Measurements from ENCODE around the gene UGP2.
A peak's percentile ranks its signal among the peaks of the same experiment; 100 is the strongest.

Gene UGP2

GRCh38 chr2:63880625-63881024 lies 38.9 kb downstream of the UGP2 start:
- no peak for TF ChIP-seq CTCF (IDR thresholded peaks at IDR 0.05; ENCODE audit: extremely low read depth, insufficient read depth, missing control alignments)

DNA sequence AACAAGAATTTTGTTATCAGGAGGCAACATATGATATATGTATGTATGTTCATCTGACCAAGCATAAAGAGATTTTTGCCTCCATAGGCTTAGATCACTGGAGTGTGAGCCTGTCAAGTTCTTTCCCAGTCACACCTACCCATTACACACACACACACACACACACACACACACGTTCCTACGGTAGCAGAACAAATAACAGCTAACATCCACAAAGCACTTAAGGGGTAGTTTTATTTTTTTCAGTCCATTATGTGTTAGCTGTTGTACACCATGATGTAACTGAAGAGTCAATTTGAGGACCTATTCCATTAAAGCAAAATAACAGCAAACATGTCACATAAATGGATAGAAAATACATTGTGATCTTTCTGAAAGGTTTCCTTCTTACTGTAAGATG lies 39.5 kb downstream of the UGP2 start:
- in situ Hi-C loops (cut with MboI; ENCODE audit: low pct_unique_long_range_greater_than_20kb, low sequenced_read_pairs, unreplicated experiment): no loop called here
- DNase-seq (ENCODE audit: low spot score): no peak
- TF ChIP-seq CTCF (IDR thresholded peaks at IDR 0.05; ENCODE audit: extremely low read depth, insufficient read depth, missing control alignments): no peak

More at GRCh38 chr2:63880625-63881024, 38.9 kb downstream of the UGP2 start:
- DNase-seq (ENCODE audit: low spot score): no peak
- in situ Hi-C loops (cut with MboI; ENCODE audit: low pct_unique_long_range_greater_than_20kb, low sequenced_read_pairs, unreplicated experiment): no loop called here

DNA sequence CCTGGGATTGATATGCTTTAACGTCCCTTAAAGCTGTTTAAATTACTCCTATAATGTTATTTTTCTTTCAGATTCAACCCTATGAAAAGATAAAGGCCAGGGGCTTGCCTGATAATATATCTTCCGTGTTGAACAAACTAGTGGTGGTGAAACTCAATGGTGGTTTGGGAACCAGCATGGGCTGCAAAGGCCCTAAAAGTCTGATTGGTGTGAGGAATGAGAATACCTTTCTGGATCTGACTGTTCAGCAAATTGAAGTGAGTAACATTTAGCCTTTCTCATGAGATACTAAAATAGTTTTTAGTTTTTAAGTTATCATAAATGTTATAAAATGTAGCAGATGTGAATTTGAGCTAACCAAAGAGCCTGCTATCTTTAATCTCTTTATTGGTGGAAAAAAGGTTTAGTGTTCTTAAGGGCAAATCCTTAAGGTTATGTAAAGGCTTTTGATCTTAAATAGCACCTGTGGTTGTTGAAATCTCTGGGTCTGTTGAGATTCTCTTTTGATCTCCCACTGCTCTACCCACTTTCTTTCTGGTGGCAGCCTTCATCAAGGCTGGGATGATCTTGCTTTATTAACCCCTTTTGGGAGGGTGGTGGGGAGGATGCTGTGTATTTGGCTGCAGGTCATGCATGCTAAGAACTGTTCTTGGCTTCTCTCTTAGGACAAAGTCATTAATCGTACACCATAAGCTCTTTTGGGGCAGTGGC lies 40.9 kb downstream of the UGP2 start:
- in situ Hi-C loops (cut with MboI; ENCODE audit: low pct_unique_long_range_greater_than_20kb, low sequenced_read_pairs, unreplicated experiment): no loop called here
- no peak for TF ChIP-seq CTCF (IDR thresholded peaks at IDR 0.05; ENCODE audit: extremely low read depth, insufficient read depth, missing control alignments)
- DNase-seq (ENCODE audit: low spot score): no peak

DNA sequence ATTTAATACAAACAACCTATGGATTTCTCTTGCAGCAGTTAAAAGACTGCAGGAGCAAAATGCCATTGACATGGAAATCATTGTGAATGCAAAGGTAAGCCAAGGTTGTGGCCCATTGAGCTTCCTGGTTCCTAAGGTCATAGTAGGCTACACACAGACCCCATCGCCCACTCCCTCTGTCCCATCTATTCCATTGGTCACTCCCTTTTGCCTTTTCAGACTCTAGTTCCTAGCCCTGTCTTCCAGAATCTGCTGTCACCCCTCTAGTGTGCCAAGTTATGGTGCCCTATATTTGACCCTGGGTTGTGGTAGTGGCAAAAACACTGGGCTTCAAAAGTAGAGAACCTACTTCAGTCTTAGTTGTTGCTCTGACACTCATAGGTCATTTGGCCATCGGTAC lies 44.7 kb downstream of the UGP2 start:
- no peak for TF ChIP-seq CTCF (IDR thresholded peaks at IDR 0.05; ENCODE audit: extremely low read depth, insufficient read depth, missing control alignments)
- DNase-seq (ENCODE audit: low spot score): no peak
- in situ Hi-C loops (cut with MboI; ENCODE audit: low pct_unique_long_range_greater_than_20kb, low sequenced_read_pairs, unreplicated experiment): no loop called here

DNA sequence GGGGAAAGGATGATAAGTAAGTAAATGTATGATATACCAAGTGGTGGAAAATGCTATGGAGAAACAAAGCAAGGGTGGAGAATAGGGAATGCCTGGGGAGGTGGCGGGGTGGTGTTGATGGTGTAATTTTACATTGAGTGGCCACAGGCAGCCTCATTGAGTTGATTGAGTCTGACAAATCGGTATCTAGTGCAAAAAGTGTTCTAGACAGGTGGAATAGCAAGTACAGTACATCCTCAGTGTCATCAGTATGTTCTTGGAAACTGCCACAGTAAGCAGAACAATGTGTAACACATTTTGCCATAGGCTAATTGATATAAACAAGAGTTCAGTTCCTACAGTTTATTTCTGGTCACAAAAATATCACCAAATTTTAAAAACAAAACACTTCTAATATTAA lies 46.4 kb downstream of the UGP2 start:
- in situ Hi-C loops (cut with MboI; ENCODE audit: low pct_unique_long_range_greater_than_20kb, low sequenced_read_pairs, unreplicated experiment): no loop called here
- DNase-seq (ENCODE audit: low spot score): no peak
- TF ChIP-seq CTCF (IDR thresholded peaks at IDR 0.05; ENCODE audit: extremely low read depth, insufficient read depth, missing control alignments): no peak

- TF ChIP-seq CTCF (IDR thresholded peaks at IDR 0.05; ENCODE audit: extremely low read depth, insufficient read depth, missing control alignments): peak; percentile 80
- in situ Hi-C loops (cut with MboI; ENCODE audit: low pct_unique_long_range_greater_than_20kb, low sequenced_read_pairs, unreplicated experiment): no loop called here
- DNase-seq (ENCODE audit: low spot score): peak; percentile 37
Observed at GRCh38 chr2:63888490-63889402, 47.0 kb downstream of the UGP2 start.
